HEK293T (cell line): ENCODE results near the gene USP15.

Experiments used
- CTCF ChIA-PET: fragments of 350-600 bp; formaldehyde crosslinking; extraction: SDS; loops from one replicate; lab custom pipeline; 2021; ENCODE audit warnings: antibody characterized with exemption, inconsistent platforms; lab: Yijun Ruan, JAX
- POLR2A ChIA-PET: fragments of 350-600 bp; formaldehyde crosslinking; extraction: SDS; loops from one replicate; lab custom pipeline; 2020; ENCODE audit warnings: antibody characterized with exemption, inconsistent platforms; lab: Yijun Ruan, JAX
- DNase-seq: peaks from one replicate; pipeline ENCODE4 v3.0.0; 2012; ENCODE audit warnings: mixed read lengths; ENCODE audit errors: extremely low spot score
- ARNT ChIP-seq: fragments of 450-650 bp; IDR thresholded peaks from 2 replicates; pipeline ENCODE4 v1.6.1; 2017; ENCODE audit warnings: mild to moderate bottlenecking
- BHLHE40 ChIP-seq: fragments of 450-650 bp; IDR thresholded peaks from 2 replicates; pipeline ENCODE4 v1.6.1; 2016; ENCODE audit warnings: mild to moderate bottlenecking, moderate library complexity, borderline replicate concordance
- CTBP1 ChIP-seq: fragments of 450-650 bp; IDR thresholded peaks from 2 replicates; pipeline ENCODE4 v1.6.1; 2016; ENCODE audit warnings: borderline replicate concordance
- ELF4 ChIP-seq: fragments of 450-650 bp; IDR thresholded peaks from 2 replicates; pipeline ENCODE4 v1.6.1; 2017; ENCODE audit warnings: antibody characterized with exemption
- FOXA1 ChIP-seq: fragments of 450-650 bp; IDR thresholded peaks from 2 replicates; pipeline ENCODE4 v1.6.1; 2016; ENCODE audit warnings: mild to moderate bottlenecking
- FOXK2 ChIP-seq: fragments of 450-650 bp; IDR thresholded peaks from 2 replicates; pipeline ENCODE4 v1.6.1; 2016; ENCODE audit warnings: mild to moderate bottlenecking
- FOXM1 ChIP-seq: fragments of 450-650 bp; IDR thresholded peaks from 2 replicates; pipeline ENCODE4 v1.6.1; 2017; ENCODE audit warnings: mild to moderate bottlenecking, borderline replicate concordance
- HDGF ChIP-seq: fragments of 450-650 bp; IDR thresholded peaks from 2 replicates; pipeline ENCODE4 v1.6.1; 2017; ENCODE audit warnings: antibody characterized with exemption, borderline replicate concordance
- L3MBTL2 ChIP-seq: fragments of 450-650 bp; conservative IDR thresholded peaks from 2 replicates; pipeline ENCODE4 v1.6.1; 2016; ENCODE audit warnings: mild to moderate bottlenecking
- LEF1 ChIP-seq: fragments of 450-650 bp; IDR thresholded peaks from 2 replicates; pipeline ENCODE4 v1.6.1; 2017; ENCODE audit warnings: mild to moderate bottlenecking, borderline replicate concordance
- NFRKB ChIP-seq: fragments of 450-650 bp; IDR thresholded peaks from 2 replicates; pipeline ENCODE4 v1.6.1; 2016; ENCODE audit warnings: mild to moderate bottlenecking, moderate library complexity
- PKNOX1 ChIP-seq: fragments of 450-650 bp; IDR thresholded peaks from 2 replicates; pipeline ENCODE4 v1.6.1; 2016
- SP1 ChIP-seq: fragments of 450-650 bp; IDR thresholded peaks from 2 replicates; pipeline ENCODE4 v1.6.1; 2017
- SUZ12 ChIP-seq: fragments of 450-650 bp; IDR thresholded peaks from 2 replicates; pipeline ENCODE4 v1.6.1; 2016; ENCODE audit warnings: mild to moderate bottlenecking
- TARDBP ChIP-seq: fragments of 450-650 bp; IDR thresholded peaks from 2 replicates; pipeline ENCODE4 v1.6.1; 2016
- ZNF384 ChIP-seq: fragments of 450-650 bp; IDR thresholded peaks from 2 replicates; pipeline ENCODE4 v1.6.1; 2016

USP15 gene

GRCh38 chr12:62221107-62221506, 39.1 kb upstream of the USP15 start:
- DNase-seq, result no peak
- TF ChIP-seq FOXM1, result no peak
- POLR2A ChIA-PET, result no interaction called here
- CTCF ChIA-PET, result interaction anchor here (0.6 kb wide), 1 partner anchor 11 kb away, joined by 3 read pairs; no protein-coding TSS in a partner anchor

- ChIA-PET CTCF (no interaction called here), POLR2A (no interaction called here)
- no peak for DNase-seq
- no peak for TF ChIP-seq NFRKB
- TF ChIP-seq SP1, result no peak
- TF ChIP-seq LEF1, result no peak
- TF ChIP-seq BHLHE40, result no peak
- TF ChIP-seq TARDBP, result no peak
- no peak for TF ChIP-seq ZNF384
- TF ChIP-seq CTBP1, result no peak
- no peak for TF ChIP-seq FOXM1
- TF ChIP-seq FOXA1, result no peak
- no peak for TF ChIP-seq L3MBTL2
- no peak for TF ChIP-seq ELF4
Observed at GRCh38 chr12:62224601-62225000, 35.6 kb upstream of the USP15 start.

GRCh38 chr12:62227091-62227490, 33.1 kb upstream of the USP15 start:
- ChIA-PET CTCF (interaction anchor here (0.6 to 1.2 kb wide), 2 partner anchors 17 to 126 kb away, joined by 4 read pairs; no protein-coding TSS in a partner anchor), POLR2A (no interaction called here)
- TF ChIP-seq CTBP1, result no peak
- no peak for TF ChIP-seq ELF4
- no peak for TF ChIP-seq LEF1
- TF ChIP-seq SP1, result no peak
- TF ChIP-seq L3MBTL2, result no peak
- TF ChIP-seq FOXK2, result no peak
- no peak for TF ChIP-seq SUZ12
- TF ChIP-seq ARNT, result no peak
- TF ChIP-seq BHLHE40, result no peak
- no peak for TF ChIP-seq ZNF384
- no peak for DNase-seq

- no peak for DNase-seq
- CTCF ChIA-PET, result no interaction called here
- TF ChIP-seq ELF4 (no peak), BHLHE40 (no peak), TARDBP (no peak), SP1 (no peak), FOXA1 (no peak), NFRKB (no peak), ARNT (no peak), CTBP1 (no peak), SUZ12 (no peak), L3MBTL2 (no peak), HDGF (no peak), PKNOX1 (no peak), FOXM1 (no peak), ZNF384 (no peak), LEF1 (no peak), FOXK2 (no peak)
- POLR2A ChIA-PET, result no interaction called here
Observed at GRCh38 chr12:62230652-62231051, 29.6 kb upstream of the USP15 start.

GRCh38 chr12:62232143-62232729, 28.0 kb upstream of the USP15 start:
- TF ChIP-seq FOXM1 (no peak), SUZ12 (no peak), SP1 (no peak), ELF4 (no peak)
- no peak for DNase-seq
- ChIA-PET CTCF (no interaction called here), POLR2A (no interaction called here)

GRCh38 chr12:62233805-62234204, 26.4 kb upstream of the USP15 start:
- POLR2A ChIA-PET, result no interaction called here
- TF ChIP-seq SUZ12, result no peak
- no peak for TF ChIP-seq FOXK2
- no peak for TF ChIP-seq LEF1
- no peak for TF ChIP-seq HDGF
- no peak for TF ChIP-seq FOXM1
- TF ChIP-seq L3MBTL2, result no peak
- no peak for TF ChIP-seq ZNF384
- no peak for TF ChIP-seq CTBP1
- TF ChIP-seq ARNT, result no peak
- no peak for TF ChIP-seq PKNOX1
- DNase-seq, result no peak
- CTCF ChIA-PET, result no interaction called here

GRCh38 chr12:62239571-62239970, 20.6 kb upstream of the USP15 start:
- no peak for DNase-seq
- POLR2A ChIA-PET, result no interaction called here
- TF ChIP-seq ARNT, result no peak
- TF ChIP-seq CTBP1, result no peak
- TF ChIP-seq LEF1, result no peak
- no peak for TF ChIP-seq L3MBTL2
- TF ChIP-seq SUZ12, result no peak
- TF ChIP-seq ELF4, result no peak
- TF ChIP-seq TARDBP, result no peak
- no peak for TF ChIP-seq FOXM1
- TF ChIP-seq FOXA1, result no peak
- TF ChIP-seq ZNF384, result no peak
- no peak for TF ChIP-seq NFRKB
- TF ChIP-seq PKNOX1, result no peak
- no peak for TF ChIP-seq FOXK2
- no peak for TF ChIP-seq HDGF
- TF ChIP-seq BHLHE40, result no peak
- CTCF ChIA-PET, result no interaction called here
